Stimulated activated CD8-positive, alpha-beta memory T cell treated with anti-CD3 and anti-CD28 coated beads, Interleukin-4, amount 100 ng/mL, for 24 hours (primary cell): Measurements from ENCODE around the gene MCC.

ENCODE experiments used
- DNase-seq: peaks from one replicate; pipeline ENCODE4 v3.0.0-alpha.2; 2020; ENCODE audit warnings: low read depth

Gene MCC

DNA sequence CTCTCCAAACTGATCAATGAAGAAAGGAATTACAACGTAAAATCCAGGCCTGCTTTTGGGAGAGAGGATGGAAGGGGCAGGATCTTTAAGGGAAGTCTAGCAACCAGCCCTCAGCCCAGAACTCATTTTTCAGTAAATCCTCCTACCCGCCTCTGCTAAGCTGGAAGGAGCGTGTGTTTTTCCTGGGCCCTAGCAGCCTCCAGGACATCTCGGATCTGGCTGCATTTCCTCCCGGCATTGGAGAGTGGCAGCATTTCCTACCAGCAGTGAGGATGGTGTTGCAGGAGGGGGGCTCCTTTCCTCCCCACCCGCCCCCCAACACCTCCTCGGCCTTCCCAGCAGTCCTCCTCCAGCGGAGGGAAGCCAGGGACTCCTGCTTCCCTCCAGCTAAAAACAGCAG, 457.1 kb downstream of the MCC start:
- DNase-seq: no peak

DNA sequence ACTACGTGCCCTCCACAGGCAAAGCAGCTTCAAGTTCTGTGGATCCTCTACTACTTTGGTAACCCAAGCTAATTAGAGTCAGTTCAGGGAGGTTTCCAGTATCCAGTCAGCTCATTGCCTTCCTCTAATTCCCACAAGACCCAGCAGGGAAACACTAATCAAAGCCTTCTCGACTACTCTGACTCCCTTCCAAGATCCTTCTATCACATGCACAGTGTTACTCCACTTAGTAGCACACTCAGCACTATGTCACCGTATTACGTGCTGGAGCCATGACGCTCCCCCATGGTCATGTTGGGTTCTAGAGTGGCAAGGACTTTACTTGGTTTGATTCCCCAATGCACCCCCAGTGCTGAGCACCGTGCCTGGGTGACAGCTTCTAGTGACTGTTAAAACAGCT, 458.6 kb downstream of the MCC start:
- no peak for DNase-seq

DNA sequence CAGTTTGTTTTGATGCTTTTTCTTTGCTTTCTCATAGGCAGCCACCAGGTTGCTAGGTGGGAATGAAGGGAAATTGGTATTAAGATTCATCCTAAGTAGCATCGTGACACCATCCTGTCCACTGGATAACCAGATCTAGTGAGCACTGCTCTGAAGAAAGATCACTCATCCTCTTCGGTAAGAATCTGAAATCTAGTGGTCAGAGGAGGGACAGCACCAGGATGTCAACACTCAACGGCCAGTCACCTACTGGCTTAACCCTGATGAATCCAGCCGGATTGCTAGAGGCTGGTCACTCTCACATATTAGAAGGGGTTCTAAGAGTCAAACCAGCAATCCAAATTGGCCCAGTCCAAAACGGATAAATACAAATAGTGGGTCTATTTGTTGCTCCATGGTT, 460.8 kb downstream of the MCC start:
- DNase-seq: no peak

DNA sequence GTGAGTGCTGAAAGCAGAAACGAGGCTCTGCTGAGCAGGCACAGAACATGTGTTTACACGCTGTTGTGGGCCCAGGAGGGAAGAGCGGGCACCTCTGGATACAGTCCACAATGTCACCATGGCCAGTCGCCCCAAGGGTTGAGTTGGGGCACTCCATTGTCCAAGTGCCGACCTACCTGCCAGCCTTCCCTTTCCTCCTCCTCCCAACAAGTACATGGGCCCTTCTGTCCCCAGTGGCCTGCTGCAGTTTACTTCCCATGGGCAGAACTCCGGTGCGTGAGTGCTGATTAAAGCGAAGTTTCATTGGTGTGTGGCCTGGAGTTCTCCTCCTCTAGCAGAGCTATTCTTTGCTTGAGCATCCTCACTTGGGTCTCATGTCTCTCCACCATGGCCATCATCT, 461.2 kb downstream of the MCC start:
- DNase-seq: no peak

DNA sequence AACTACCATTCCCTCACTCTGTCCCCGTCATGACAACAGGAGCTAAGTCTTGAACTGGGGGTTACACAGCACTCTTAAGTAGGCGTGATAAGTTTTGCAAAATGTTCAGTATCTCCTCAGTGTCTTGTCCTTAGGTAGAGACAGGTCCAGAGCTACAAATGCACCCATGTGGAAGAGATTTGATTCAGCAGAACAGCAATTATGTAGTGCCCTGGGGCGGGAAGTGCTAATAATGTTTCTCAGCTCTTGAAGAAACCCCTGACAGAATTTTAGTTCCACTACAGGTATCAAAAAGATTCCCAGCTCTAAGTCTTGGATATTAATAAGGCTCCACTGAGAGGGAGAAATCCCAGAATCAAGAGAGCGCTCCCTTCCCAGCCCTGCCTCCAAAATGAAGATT, 462.0 kb downstream of the MCC start:
- no peak for DNase-seq

DNA sequence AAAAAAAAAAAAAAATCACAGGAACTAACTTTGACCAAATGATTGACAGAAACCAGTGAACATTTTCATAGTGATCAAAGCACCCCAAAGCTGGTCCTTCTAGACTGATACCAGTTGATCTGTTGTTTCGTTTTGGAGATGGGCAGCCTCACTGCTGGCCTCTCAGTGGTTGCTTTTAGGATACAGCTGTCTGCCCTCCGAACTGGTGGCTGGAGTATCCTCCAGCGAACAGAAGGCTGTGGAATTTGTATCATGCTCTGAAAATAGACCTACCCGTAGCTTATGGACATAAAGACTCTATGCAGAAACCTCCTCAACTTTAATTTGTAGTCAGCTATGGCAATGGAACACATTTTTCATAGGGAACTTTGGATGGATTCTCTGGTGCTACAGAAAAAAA, 462.7 kb downstream of the MCC start:
- DNase-seq: no peak

DNA sequence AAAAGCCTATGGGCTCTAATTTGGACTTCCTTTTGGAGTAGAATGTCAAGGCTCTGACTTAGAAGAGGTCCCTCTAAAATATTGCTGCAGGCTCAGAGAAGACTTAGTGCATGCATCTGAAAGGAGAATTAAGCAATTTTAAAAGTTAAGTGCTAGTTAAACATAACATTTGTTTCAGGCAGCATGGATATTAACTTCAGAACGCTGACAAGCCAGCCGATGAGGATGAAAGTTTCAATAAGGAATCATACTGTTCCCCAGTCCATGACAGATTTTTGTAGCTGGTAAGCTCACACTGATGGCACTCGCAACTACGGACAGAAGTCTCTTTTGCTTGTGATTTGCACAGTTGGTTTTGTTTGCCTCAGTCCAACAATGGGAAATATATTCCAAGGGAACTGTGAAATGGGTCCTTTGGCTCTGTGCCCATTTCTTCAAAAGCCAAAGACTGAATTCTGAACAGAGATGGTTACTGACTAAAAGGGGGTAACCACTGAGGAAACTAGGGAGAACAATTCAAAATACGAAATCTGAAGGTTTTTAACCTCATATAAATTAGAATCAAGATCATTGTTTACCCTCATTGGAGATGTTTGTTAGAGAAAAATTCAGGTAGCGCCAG, 464.1 kb downstream of the MCC start:
- no peak for DNase-seq

DNA sequence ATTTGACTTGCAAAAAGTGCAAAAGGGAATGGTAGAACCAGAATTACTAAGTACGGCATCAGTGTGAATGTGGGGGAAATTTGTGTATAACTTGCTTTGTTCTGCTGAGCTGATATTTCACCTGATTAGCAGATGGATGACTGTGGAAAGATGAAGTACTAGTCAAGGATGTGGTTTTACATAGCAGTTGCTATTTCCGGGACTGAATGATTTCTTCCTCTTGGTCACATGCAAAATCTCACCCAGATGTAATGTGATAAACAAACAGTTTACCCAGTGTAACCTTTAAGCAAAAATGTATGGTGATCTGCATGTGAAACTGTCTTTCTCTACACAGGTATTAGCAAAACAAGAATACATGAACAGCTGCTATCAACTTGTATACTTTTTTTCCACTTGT, 465.6 kb downstream of the MCC start:
- no peak for DNase-seq

DNA sequence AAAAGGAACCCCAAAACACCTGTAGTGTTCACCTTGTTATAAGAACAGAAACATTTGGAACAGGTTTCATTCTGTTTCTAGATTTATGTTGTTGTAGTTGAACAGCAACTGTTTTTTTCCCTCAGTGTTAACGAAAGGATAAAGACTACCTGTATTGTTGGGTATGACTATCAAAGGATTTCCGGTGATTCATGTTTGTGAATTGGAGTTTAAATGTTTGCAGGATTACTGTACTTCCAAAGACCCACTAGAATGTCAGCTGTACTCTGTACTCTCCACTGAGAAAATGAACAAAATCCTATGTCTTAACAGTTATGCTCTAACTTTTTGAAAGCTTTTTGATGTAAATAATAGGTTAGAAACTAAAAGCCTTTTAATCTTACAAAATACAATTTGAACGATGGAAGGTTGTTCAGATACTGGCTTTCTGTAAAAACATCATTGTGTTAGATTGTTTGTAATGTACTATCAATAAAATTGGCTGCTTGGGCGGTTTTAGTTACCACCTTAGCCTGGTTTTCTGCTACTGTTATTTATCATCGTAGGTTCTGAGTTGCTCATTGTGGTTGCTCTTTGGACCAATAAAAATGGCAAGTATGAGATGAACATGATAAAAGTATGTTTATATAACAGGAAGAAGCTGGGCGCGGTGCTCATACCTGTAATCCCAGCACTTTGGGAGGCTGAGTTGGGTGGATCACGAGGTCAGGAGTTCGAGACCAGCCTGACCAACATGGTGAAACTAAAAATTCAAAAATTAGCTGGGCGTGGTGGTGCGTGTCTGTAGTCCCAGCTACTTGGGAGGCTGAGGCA, 467.6 kb downstream of the MCC start:
- DNase-seq: no peak

DNA sequence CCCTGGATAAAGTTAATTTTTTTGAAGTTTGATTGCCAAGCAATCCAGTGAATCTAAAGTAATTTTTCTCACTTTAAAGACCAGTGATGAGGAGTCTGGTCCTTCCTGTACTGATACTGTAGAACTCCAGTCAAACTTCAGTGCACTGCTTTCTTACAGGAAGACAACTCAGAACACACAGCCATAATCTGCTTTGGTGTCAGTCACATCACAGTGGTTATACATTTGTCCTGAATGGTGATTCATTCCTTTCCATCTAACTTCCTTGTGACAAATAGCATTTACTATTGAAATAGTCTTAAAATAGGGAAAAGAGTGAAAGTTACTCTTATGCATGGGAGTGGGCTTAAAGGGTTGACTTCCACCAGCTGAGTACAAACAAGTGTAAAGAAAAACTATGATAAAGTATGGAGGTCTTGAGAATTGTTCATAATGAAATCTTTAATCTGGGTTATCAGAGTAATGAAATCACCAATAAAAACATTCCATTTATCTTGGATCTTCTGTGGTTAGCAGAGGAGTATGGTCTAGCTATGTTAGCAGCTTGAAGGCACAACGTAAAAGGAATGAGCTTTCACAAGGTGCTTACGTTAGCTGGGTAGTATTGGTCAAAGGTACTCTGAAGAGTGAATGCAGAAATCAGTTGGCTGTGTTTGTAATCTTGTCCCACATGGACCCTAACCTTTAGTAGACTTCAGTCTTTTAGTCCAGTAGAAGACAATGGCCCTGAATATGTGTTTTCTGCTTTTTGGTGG, 470.2 kb downstream of the MCC start:
- DNase-seq: no peak

DNA sequence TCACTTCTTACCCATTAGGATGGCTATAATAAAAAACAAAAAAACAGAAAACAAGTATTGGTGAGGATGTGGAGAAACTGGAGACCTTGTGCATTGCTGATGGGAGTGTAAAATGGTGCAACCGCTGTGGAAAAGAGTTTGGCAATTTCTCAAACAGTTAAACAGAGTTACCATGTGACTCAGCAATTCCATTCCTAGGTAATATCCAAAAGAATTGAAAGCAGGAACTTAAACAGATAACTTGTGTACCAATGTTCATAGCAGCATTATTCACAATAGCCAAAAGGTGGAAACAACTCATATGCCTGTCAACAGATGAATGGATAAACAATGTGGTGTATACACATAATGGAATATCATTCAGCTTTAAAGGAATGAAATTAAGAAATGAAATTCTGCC, 482.8 kb downstream of the MCC start:
- no peak for DNase-seq

DNA sequence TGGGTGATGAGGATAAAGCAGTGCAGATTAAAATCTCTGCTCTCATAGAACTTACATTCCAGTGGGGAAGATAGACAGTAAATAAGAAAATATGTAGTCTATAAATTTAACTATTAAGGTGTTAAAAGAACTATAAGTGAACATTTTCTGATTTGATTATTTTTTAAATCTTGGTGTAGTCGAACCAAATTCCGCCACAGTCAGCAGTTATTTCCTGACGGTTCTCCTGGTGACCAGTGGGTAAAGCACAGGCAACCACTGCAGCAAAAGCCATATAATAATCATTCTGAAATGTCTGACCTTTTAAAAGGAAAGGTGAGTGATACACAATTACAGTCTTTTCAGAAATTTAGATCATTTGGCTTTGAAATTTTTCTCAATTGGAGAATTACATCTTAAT, 484.5 kb downstream of the MCC start:
- DNase-seq: no peak

DNA sequence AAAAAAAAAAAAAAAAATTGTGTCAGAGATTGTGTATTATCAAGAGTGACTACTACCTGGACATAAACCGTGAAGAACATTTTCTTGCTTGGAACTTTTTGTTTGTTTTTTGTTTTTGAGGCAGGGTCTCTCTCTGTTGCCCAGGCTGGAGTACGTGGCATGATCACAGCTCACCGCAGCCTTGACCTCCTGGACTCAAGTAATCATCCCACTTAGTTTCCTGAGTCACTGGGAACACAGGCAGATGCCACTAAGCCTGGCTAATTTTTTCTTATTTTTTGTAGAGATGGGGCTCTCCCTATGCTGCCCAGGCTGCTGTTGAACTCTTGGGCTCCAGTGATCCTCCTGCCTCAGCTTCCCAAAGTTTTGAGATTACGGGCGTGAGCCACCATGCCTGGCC, 485.8 kb downstream of the MCC start:
- DNase-seq: no peak

DNA sequence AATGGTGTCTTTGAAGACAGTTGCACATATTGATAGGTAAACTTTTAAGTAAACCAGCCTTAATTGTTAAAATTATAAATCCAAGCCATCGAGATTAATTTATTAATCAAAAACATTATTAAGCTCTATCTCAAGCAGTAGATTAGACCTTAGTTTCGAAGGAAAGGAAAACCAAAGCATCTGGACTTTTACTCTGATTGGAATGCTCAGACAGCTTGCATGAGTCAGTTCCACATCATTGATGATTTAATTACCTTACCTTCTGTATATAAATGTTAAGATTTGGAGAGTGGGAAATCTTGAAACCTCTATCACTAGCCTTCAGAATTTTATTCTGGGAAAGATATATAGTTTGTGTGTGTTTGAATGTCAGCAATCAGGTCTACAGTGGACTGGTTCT, 487.8 kb downstream of the MCC start:
- DNase-seq: no peak

DNA sequence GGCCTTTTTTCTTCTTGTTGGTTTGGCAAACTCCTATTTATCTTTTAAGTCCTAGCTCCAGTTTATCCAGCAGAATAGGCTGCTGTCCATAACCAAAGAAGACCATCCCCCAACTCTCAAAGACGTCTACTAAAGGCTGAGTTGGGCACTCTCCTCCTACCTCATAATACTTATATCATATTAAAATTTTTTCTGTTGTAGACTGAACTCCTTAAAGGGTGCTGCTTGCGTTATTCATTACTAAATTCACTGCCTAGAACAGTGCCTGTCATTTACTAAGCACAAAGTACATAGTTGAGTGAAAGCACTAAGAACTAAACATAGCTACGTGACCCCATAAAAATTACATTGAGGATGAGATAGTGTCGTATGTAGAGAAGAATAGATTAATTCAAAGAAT, 490.0 kb downstream of the MCC start:
- no peak for DNase-seq

DNA sequence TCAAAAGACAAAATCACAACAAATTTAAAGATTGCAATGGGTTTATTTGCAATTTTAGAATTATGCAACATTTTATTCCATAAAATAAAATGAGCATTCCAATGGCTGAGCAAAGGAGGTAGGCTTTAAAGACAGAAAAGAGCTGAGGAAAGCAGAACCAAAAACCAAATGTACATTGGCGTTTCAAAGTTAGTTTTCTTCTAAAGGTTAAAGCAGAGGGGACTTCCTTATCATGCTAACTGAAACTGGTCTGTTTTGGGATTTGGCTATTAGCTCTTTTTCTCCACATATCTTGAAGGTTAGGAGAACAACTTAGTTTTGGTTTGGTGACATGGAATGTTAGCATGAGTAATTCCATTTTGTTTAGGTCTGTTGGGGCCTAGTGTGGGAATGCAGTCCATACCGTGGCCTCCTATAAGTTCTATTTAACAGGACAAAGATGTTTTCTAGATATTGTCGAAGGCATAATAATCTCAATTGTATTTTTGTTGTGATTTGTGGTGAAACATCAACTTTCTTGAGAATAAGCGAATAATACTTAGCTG, 491.4 kb downstream of the MCC start:
- no peak for DNase-seq

DNA sequence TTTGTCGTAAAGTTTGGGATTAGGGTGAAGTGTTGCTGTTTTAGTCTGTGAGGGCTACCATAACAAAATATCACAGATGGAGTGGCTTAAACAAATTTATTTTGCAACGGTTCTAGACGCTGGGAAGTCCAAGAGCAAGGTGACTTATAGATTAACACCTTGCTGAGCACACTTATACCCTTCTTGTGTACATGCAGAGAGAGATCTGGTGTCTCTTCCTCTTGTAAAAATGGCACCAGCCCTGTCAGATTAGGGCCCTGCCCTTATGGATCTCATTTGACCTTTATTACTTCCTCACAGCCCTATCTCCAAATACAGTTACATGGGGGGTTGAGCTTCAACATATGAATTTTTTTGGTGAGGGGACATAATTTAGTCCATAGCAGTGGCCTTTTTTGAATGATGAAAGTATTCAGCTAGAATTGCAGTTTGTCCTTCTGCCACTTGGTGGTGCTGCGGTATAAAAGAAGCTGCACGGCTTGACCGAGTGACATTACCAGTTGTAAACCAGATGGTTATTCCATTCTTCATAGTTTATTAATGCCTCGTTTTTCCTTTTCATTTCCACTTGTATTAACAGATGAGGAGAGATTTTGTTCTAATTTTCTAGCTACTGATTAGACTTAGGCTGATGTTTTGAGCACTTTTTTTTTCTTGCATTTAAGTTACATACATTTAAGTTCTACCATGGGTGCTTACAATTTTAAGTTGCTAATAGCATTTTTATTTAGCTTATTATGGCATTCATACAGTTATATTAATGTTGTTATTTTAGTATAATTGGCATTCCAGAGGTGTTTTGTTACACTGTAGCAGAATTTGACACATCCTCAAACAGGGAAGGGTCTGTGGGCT, 492.3 kb downstream of the MCC start:
- DNase-seq: peak; percentile 66

DNA sequence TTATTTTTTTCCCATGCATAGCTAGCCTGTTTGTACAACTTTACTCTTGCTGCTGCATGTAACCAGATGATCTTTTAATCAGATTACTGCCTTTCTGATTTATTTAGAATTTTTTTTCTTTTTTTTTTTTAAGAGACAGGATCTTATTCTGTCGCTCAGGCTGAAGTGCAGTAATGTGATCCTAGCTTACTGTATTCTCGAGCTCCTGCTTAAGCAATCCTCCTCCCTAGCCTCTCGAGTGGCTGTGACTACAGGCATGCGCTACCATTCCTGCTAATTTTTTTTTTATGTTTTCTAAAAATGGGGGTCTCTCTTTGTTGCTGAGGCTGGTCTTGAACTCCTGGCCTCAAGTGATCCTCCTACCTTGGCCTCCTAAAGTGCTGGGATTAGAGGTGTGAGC, 502.0 kb downstream of the MCC start:
- DNase-seq: no peak

DNA sequence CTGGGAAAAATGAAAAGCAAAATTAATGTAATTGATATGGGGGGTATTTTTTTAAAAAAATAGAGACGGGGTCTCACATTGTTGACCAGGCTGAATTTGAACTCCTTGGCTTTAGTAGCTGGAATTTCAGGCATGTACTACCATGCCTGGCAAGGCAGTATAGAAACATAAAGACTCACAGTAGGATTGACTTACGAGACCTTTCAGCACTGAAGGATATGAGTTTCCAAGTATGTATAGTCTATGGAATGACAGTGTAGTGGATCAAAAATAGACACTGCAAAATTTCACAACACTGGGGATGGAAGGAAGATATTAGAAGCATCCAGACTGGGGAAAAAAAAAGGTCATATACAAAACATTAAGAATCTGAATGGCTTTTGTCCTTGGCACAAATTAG, 504.9 kb downstream of the MCC start:
- DNase-seq: no peak

DNA sequence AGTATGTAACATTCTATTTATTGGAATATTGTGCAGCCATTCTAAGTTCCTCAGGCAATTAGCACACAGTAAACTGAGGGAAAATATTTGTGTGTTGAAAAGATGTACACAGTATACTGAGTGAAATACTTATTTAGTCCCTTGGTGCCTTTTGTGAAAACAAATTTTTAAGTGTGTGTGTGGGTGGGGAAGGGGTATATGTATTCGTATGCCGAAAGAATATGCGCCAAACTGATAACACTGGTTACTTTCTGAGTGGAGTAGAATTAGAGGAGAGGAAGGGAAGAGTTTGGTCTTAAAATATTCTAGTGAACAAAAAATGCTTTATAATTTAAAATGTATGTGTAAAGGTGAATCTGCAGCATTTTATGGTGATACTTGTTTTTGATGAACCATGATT, 508.5 kb downstream of the MCC start:
- no peak for DNase-seq

DNA sequence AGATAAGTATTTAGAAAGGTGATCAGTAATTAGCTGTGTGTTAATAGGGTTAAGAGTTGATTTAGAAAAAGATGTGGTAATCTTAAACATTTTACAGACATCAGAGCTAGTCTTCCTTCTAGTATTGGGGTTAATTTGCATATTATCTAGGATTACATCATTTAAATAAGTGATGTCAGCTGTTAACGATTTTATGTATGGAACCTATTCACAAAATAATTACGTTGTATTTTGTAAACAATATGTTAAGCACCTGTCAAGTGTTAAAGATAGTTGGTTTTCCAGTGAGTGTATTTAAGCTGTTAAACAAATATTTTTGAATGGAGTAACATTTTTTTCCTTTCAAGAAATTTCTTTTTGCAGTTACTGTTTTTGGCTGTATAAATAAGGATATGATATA, 509.4 kb downstream of the MCC start:
- no peak for DNase-seq

DNA sequence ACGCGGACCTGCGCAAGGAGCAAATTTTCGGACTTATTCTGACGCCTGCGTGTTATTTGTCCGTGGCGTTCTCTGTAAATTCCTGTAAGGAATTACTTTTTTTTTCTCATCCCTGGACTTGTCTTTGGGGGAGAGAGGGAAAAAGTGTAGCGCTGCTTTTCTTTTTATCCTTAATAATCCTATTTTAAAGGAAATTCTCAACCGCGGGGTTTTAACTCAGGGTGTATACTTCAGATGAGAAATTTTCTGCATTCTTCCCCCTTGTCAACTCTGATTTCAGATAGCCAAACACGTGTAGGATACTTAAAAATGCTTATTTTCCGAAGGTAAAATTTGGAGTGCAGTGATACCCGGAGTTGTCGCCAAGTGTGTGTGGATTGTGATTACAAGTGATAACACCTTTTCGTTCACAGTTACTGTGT, 510.8 kb downstream of the MCC start:
- no peak for DNase-seq
